ENCODE data around the gene FBLN7.

The FBLN7 gene

GRCh38 chr2:112230371-112230770, 92.2 kb downstream of the FBLN7 start:
- no peak for DNase-seq (ENCODE audit: low read depth in 3 of 3)
